Stimulated activated CD4-positive, alpha-beta T cell treated with anti-CD3 and anti-CD28 coated beads, Interleukin-2, amount 100 ng/mL, for 4 hours (primary cell): Measurements from ENCODE around the gene TMEM61.

Experiments used
- DNase-seq: peaks from one replicate; pipeline ENCODE4 v3.0.0-alpha.2; 2020; ENCODE audit warnings: low read depth

Gene TMEM61

GRCh38 chr1:54986025-54986424 is 5.6 kb downstream of the TMEM61 start:
- no peak for DNase-seq

GRCh38 chr1:54986533-54986932 is 6.1 kb downstream of the TMEM61 start:
- no peak for DNase-seq

- DNase-seq, result no peak
Observed at GRCh38 chr1:54987427-54987826, 7.0 kb downstream of the TMEM61 start.

GRCh38 chr1:54987919-54988705 is 7.7 kb downstream of the TMEM61 start:
- no peak for DNase-seq

GRCh38 chr1:54988975-54989374 is 8.5 kb downstream of the TMEM61 start:
- no peak for DNase-seq

- no peak for DNase-seq
Observed at GRCh38 chr1:54989473-54989872, 9.0 kb downstream of the TMEM61 start.

- no peak for DNase-seq
Observed at GRCh38 chr1:54989968-54990810, 9.8 kb downstream of the TMEM61 start.

GRCh38 chr1:54990916-54991315 is 10.5 kb downstream of the TMEM61 start:
- no peak for DNase-seq

GRCh38 chr1:54991939-54992338 is 11.5 kb downstream of the TMEM61 start:
- no peak for DNase-seq

- DNase-seq, result no peak
Observed at GRCh38 chr1:54993140-54993539, 12.7 kb downstream of the TMEM61 start.

- DNase-seq, result no peak
Observed at GRCh38 chr1:54994355-54994990, 14.0 kb downstream of the TMEM61 start.

GRCh38 chr1:54995013-54995760 is 14.8 kb downstream of the TMEM61 start:
- DNase-seq, result no peak

GRCh38 chr1:54995835-54996234 is 15.4 kb downstream of the TMEM61 start:
- no peak for DNase-seq

- DNase-seq, result peak; percentile 60
Observed at GRCh38 chr1:54996359-54996868, 16.0 kb downstream of the TMEM61 start.

GRCh38 chr1:54996869-54997710 is 16.7 kb downstream of the TMEM61 start:
- no peak for DNase-seq

GRCh38 chr1:54997711-54997986 is 17.2 kb downstream of the TMEM61 start:
- DNase-seq, result no peak

- no peak for DNase-seq
Observed at GRCh38 chr1:54998100-54998499, 17.7 kb downstream of the TMEM61 start.

GRCh38 chr1:54998677-54999076 is 18.2 kb downstream of the TMEM61 start, which contains the start of gene BSND:
Gene BSND (plus strand): TSS chr1:54998933. CDS start chr1:54999187, 254 bp downstream.
- DNase-seq, result no peak

- DNase-seq, result no peak
Observed at GRCh38 chr1:55000110-55001085, 20.0 kb downstream of the TMEM61 start.

GRCh38 chr1:55001311-55001710 is 20.9 kb downstream of the TMEM61 start:
- no peak for DNase-seq
